GM18517 (cell line): ENCODE results near the gene EDN3.

Source experiments
- ATAC-seq: cut with Tn5 transposase; IDR thresholded peaks from one replicate; pipeline ENCODE4 v1.9.1; 2021; ENCODE audit warnings: mild to moderate bottlenecking, moderate library complexity; ENCODE audit not compliant: unreplicated experiment

Gene EDN3

GRCh38 chr20:59360934-59361333 lies 60.5 kb downstream of the EDN3 start:
- no peak for ATAC-seq

DNA sequence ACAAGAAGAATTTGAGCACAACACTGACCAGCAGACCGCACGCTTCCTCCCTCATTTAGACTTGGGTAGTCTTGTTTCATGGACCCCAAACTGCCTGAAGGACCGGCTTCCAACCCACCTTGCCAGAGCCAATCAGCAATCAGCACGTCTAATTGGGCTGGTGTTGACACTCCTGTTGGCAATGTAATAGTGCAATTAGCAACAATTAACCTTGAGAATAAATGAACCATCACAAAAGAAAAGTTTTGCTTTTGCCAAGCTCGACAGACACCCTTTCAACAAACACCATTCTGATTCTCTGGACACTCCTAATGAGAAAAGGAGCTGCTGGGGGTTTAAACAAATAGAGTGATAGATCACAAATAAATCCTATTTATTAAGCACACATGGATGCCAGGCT lies 61.0 kb downstream of the EDN3 start:
- no peak for ATAC-seq

GRCh38 chr20:59363101-59363500 lies 62.7 kb downstream of the EDN3 start:
- no peak for ATAC-seq

- ATAC-seq = no peak
Measured at GRCh38 chr20:59364611-59365010, 64.2 kb downstream of the EDN3 start.

- ATAC-seq = no peak
Measured at GRCh38 chr20:59365611-59366285, 65.3 kb downstream of the EDN3 start.

GRCh38 chr20:59371431-59371830 lies 71.0 kb downstream of the EDN3 start:
- ATAC-seq = no peak

GRCh38 chr20:59374261-59374660 lies 73.8 kb downstream of the EDN3 start:
- no peak for ATAC-seq

DNA sequence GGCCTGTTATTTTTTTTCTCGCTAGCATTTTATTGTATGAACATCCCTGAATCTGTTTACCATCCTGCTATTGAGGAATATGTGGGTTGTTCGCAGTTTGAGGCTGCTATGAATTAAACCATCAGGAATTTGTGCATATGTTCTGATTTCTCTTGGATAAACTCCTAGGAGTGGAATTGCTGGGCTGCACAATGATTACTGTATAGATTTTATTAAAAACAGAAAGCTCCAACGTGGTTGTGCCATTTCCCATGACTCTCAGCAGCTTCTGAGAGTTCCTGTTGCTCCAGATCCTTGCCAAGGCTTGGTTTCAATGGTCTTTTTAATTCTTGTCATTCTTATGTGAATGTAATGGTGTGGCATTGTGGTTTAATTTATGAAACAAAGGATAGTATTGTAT lies 75.1 kb downstream of the EDN3 start:
- no peak for ATAC-seq
